ENCODE data around the gene CD68. TPM values are rescaled to one million over a fixed set of nuclear protein-coding genes. Genes with fewer than 3 reads are reported as not detected.

The CD68 gene
- total RNA-seq, 2 experiments from 2014 or later, result 3.8 to 4.4 TPM

DNA sequence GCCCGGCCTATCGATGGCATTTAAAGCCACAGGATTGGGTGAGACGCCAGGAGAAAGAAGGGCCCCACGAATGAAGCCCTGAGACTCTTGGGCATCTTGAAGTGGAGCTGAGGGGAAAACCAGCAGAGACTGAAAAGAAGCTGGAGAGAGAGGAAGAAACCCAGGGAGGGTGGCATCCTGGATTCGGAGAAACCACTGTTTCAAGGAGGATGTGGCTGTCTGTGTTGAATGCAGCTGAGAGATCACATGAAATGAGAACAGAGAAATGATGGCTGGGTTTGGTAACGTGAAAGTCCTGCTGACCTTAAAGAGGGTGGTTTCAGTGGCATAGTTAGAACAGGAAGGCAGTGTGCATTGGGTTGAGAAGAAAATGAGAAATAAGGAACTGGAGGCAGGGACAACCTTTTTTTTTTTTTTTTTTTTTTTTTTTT is 26.8 kb upstream of the CD68 start:
- Mint-ChIP-seq H3K9me3 (no peaks in the 10 kb centered on the region), H3K27me3 (no peaks in the 10 kb centered on the region), H3K4me1 (peaks cover 71% of the 10 kb centered on the region), H3K4me3 (peak overlapping the region; percentile 52), H3K36me3 (ENCODE audit: low read depth) (peaks cover 53% of the 10 kb centered on the region), H3K27ac (peak overlapping the region; percentile 89)
- peak; percentile 82 for DNase-seq
- CTCF ChIA-PET, result interaction anchor here (0.6 to 1.8 kb wide), 5 partner anchors 8 to 116 kb away, joined by 4 to 14 read pairs (median 4); partner anchors contain the start of gene MPDU1
- POLR2A ChIA-PET, result interaction anchor here (0.6 to 1.0 kb wide), 3 partner anchors 21 to 62 kb away, joined by 3 to 4 read pairs (median 4); no protein-coding TSS in a partner anchor

DNA sequence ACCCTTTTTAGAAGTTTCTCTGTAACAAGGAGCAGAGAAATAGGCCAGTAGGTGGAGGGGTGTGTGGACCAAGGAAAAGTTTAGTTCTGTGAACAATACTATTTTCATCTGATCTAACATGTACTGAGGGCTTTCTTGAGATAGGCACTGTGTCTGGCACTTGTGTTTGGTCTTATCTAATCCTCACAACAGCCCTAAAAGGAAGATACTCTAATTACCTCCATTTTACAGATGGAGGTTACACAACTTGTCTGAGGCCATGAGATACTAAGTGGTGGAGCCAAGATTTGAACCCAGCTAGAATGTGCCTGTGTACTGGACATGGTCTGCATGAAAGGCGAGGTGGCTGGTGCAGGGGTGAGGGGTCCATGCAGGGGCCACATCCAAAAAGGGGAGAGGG is 26.1 kb upstream of the CD68 start:
- CTCF ChIA-PET, result interaction anchor here (0.8 to 1.7 kb wide), 2 partner anchors 31 to 117 kb away, joined by 3 to 4 read pairs; partner anchors contain the start of gene MPDU1
- Mint-ChIP-seq H3K4me1 (peaks cover 73% of the 10 kb centered on the region), H3K9me3 (no peaks in the 10 kb centered on the region), H3K27ac (peak overlapping the region; percentile 89), H3K27me3 (no peaks in the 10 kb centered on the region), H3K36me3 (ENCODE audit: low read depth) (peaks cover 52% of the 10 kb centered on the region), H3K4me3 (peak overlapping the region; percentile 52)
- DNase-seq, result no peak
- POLR2A ChIA-PET, result no interaction called here

DNA sequence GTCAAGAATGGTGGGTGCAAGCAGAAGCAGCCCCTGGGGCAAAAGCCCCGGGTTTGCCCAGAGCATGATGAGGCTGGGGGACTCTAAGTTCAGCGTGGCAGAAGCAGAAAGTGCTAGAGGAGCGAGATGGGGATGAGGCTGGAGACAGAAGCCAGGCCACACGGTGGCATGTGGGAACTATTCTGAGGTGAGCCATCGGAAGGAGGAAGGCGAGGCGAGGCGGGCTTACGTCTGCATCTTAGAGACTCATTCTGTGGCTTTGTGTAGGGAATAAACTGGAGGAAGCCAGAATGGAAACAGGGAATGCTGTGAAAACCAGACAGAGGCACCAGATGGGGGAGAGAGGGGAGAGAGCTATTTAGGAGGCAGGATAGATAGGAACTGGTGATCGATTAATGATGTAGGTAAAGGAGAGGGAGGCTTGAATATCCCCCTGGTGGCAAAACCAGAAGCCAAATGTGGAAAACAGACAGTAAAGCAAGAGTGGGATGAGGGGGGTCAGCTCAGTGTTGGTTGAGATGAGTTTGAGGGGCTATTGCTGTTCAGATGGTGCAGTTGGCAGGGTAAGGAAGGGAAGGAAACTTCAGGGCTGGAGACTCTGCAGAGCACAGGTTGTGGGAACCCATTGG is 24.0 kb upstream of the CD68 start:
- Mint-ChIP-seq H3K36me3 (ENCODE audit: low read depth) (peaks cover 46% of the 10 kb centered on the region), H3K9me3 (no peaks in the 10 kb centered on the region), H3K4me1 (peaks cover 80% of the 10 kb centered on the region), H3K27me3 (no peaks in the 10 kb centered on the region), H3K4me3 (no peak overlapping the region), H3K27ac (peak overlapping the region; percentile 66)
- POLR2A ChIA-PET, result no interaction called here
- DNase-seq, result no peak
- CTCF ChIA-PET, result interaction anchor here (0.6 to 0.7 kb wide), 2 partner anchors 9 to 39 kb away, joined by 3 read pairs; no protein-coding TSS in a partner anchor

GRCh38 chr17:7556627-7557026 is 22.8 kb upstream of the CD68 start:
- ChIA-PET POLR2A (no interaction called here), CTCF (interaction anchor here (0.5 to 1.2 kb wide), 4 partner anchors 33 to 96 kb away, joined by 3 to 6 read pairs (median 3); no protein-coding TSS in a partner anchor)
- Mint-ChIP-seq H3K4me1 (peaks cover 75% of the 10 kb centered on the region), H3K36me3 (ENCODE audit: low read depth) (peaks cover 40% of the 10 kb centered on the region), H3K9me3 (no peaks in the 10 kb centered on the region), H3K27ac (peak overlapping the region; percentile 7), H3K27me3 (no peaks in the 10 kb centered on the region), H3K4me3 (no peak overlapping the region)
- DNase-seq, result no peak

- Mint-ChIP-seq H3K36me3 (ENCODE audit: low read depth) (peaks cover 36% of the 10 kb centered on the region), H3K9me3 (no peaks in the 10 kb centered on the region), H3K27ac (no peak overlapping the region), H3K27me3 (no peaks in the 10 kb centered on the region), H3K4me1 (peaks cover 69% of the 10 kb centered on the region), H3K4me3 (no peak overlapping the region)
- CTCF ChIA-PET, result interaction anchor here (0.5 to 1.8 kb wide), 9 partner anchors 8 to 235 kb away, joined by 3 to 6 read pairs (median 3); partner anchors contain the start of gene TNFSF12
- POLR2A ChIA-PET, result no interaction called here
- no peak for DNase-seq
These were observed 22.2 kb upstream of the CD68 start for GRCh38 chr17:7557147-7557764.

- no peak overlapping the region for H3K4me3 Mint-ChIP-seq
- H3K9me3 Mint-ChIP-seq, result no peaks in the 10 kb centered on the region
- no peaks in the 10 kb centered on the region for H3K27me3 Mint-ChIP-seq
- POLR2A ChIA-PET, result interaction anchor here (0.6 kb wide), 2 partner anchors 42 to 689 kb away, joined by 3 to 11 read pairs; no protein-coding TSS in a partner anchor
- H3K4me1 Mint-ChIP-seq, result peaks cover 69% of the 10 kb centered on the region
- no peak for DNase-seq
- peak overlapping the region; percentile 82 for H3K27ac Mint-ChIP-seq
- H3K36me3 Mint-ChIP-seq (ENCODE audit: low read depth), result peaks cover 39% of the 10 kb centered on the region
- CTCF ChIA-PET, result interaction anchor here (0.9 to 1.8 kb wide), 11 partner anchors 9 to 236 kb away, joined by 3 to 6 read pairs (median 3); partner anchors contain the start of genes FXR2 and TNFSF12
These were observed 21.5 kb upstream of the CD68 start for GRCh38 chr17:7557775-7558543.

DNA sequence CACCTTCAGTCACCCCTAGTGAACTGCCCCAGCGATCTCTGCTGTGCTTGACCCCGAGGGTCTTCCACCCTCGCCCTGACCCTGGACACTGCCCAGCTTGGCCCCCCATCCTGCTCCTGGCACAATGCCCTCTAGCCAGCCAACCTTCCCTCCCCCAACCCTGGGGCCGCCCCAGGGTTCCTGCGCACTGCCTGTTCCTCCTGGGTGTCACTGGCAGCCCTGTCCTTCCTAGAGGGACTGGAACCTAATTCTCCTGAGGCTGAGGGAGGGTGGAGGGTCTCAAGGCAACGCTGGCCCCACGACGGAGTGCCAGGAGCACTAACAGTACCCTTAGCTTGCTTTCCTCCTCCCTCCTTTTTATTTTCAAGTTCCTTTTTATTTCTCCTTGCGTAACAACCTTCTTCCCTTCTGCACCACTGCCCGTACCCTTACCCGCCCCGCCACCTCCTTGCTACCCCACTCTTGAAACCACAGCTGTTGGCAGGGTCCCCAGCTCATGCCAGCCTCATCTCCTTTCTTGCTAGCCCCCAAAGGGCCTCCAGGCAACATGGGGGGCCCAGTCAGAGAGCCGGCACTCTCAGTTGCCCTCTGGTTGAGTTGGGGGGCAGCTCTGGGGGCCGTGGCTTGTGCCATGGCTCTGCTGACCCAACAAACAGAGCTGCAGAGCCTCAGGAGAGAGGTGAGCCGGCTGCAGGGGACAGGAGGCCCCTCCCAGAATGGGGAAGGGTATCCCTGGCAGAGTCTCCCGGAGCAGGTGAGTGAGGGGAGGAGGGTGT is 20.7 kb upstream of the CD68 start, which contains the start of gene TNFSF13:
Gene TNFSF13 (plus strand): TSS at position 207 of the 776 bp plus-strand sequence. CDS start 290 bp downstream, at position 497.
- CTCF ChIA-PET, result interaction anchor here (0.7 to 1.8 kb wide), 8 partner anchors 10 to 237 kb away, joined by 3 to 5 read pairs (median 3); partner anchors contain the start of genes FXR2 and TNFSF12
- DNase-seq, result no peak
- H3K27me3 Mint-ChIP-seq, result no peaks in the 10 kb centered on the region
- peaks cover 64% of the 10 kb centered on the region for H3K4me1 Mint-ChIP-seq
- POLR2A ChIA-PET, result interaction anchor here (0.6 kb wide), 2 partner anchors 43 to 688 kb away, joined by 3 to 11 read pairs; no protein-coding TSS in a partner anchor
- H3K27ac Mint-ChIP-seq, result peak within 1 kb of the TSS; percentile 82
- no peaks in the 10 kb centered on the region for H3K9me3 Mint-ChIP-seq
- H3K4me3 Mint-ChIP-seq, result no peak within 1 kb of the TSS
- H3K36me3 Mint-ChIP-seq (ENCODE audit: low read depth), result peaks cover 36% of the 10 kb centered on the region

DNA sequence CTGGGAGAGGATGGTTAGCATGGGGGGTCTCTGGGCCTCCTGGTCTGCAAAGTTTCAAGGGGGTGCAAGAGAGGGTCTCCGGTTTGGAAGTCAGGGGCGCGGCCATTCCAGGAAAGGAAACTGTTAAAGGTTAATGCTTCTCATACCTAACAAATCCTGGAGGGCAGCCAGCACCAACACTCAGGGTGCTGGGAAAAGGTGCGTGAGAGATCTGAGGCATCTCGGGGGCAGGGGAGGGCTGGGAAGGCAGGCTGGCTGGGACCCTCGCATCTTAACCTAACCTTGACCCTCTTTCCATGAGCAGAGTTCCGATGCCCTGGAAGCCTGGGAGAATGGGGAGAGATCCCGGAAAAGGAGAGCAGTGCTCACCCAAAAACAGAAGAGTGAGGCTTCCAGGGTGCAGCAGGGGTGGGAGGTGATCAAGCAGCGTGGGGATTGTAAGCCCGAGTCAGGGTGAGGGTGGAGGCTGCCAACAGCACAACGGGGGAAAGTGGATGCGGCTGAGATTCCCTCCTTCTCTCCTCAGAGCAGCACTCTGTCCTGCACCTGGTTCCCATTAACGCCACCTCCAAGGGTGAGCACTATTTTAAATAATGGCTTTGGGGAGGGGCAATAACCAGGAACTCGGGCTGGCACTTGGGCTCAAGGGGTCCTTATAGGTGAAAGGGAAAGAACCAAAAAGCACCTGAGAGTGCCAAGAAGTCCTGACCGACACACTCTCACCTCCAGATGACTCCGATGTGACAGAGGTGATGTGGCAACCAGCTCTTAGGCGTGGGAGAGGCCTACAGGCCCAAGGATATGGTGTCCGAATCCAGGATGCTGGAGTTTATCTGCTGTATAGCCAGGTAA is 19.9 kb upstream of the CD68 start:
- peak overlapping the region; percentile 82 for H3K27ac Mint-ChIP-seq
- peaks cover 40% of the 10 kb centered on the region for H3K36me3 Mint-ChIP-seq (ENCODE audit: low read depth)
- peaks cover 68% of the 10 kb centered on the region for H3K4me1 Mint-ChIP-seq
- DNase-seq, result no peak
- CTCF ChIA-PET, result interaction anchor here (0.6 to 3.3 kb wide), 38 partner anchors 7 to 224 kb away, joined by 3 to 38 read pairs (median 6); partner anchors contain the start of genes ACAP1, CD68, CHRNB1 and FGF11
- H3K27me3 Mint-ChIP-seq, result no peaks in the 10 kb centered on the region
- H3K9me3 Mint-ChIP-seq, result no peaks in the 10 kb centered on the region
- no peak overlapping the region for H3K4me3 Mint-ChIP-seq
- POLR2A ChIA-PET, result interaction anchor here (1.5 kb wide), 1 partner anchor 128 kb away, joined by 4 read pairs; the partner anchor contains the start of gene WRAP53

DNA sequence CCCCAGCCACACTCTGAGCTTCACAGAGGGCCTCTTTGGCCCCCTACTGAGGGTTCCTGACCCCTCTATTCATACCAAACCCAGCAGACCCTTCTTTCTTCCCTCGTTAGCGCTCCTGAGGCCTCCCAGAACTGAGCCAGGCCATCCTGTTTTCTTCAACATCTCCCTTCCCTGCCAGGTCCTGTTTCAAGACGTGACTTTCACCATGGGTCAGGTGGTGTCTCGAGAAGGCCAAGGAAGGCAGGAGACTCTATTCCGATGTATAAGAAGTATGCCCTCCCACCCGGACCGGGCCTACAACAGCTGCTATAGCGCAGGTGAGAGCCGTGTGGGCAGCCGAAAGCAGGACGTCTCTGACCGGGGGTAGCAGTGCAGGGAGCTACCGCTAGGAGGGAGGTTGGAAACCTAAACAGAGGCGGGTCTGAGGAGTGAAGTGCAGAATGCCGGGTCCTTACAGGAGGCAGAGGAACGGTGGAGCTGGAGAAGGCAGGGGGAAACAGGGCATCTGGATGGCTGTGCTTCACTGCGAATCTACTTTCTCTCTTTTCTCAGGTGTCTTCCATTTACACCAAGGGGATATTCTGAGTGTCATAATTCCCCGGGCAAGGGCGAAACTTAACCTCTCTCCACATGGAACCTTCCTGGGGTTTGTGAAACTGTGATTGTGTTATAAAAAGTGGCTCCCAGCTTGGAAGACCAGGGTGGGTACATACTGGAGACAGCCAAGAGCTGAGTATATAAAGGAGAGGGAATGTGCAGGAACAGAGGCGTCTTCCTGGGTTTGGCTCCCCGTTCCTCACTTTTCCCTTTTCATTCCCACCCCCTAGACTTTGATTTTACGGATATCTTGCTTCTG is 19.0 kb upstream of the CD68 start:
- ChIA-PET CTCF (interaction anchor here (0.6 to 3.3 kb wide), 53 partner anchors 8 to 249 kb away, joined by 3 to 38 read pairs (median 6); partner anchors contain the start of genes ACAP1, CD68, CHRNB1 and FGF11), POLR2A (interaction anchor here (0.6 to 1.5 kb wide), 2 partner anchors 10 to 127 kb away, joined by 3 to 4 read pairs; partner anchors contain the start of gene WRAP53)
- peaks cover 64% of the 10 kb centered on the region for H3K4me1 Mint-ChIP-seq
- H3K4me3 Mint-ChIP-seq, result peak overlapping the region; percentile 81
- peak overlapping the region; percentile 93 for H3K27ac Mint-ChIP-seq
- peaks cover 35% of the 10 kb centered on the region for H3K36me3 Mint-ChIP-seq (ENCODE audit: low read depth)
- no peaks in the 10 kb centered on the region for H3K9me3 Mint-ChIP-seq
- peak; percentile 65 for DNase-seq
- H3K27me3 Mint-ChIP-seq, result no peaks in the 10 kb centered on the region

DNA sequence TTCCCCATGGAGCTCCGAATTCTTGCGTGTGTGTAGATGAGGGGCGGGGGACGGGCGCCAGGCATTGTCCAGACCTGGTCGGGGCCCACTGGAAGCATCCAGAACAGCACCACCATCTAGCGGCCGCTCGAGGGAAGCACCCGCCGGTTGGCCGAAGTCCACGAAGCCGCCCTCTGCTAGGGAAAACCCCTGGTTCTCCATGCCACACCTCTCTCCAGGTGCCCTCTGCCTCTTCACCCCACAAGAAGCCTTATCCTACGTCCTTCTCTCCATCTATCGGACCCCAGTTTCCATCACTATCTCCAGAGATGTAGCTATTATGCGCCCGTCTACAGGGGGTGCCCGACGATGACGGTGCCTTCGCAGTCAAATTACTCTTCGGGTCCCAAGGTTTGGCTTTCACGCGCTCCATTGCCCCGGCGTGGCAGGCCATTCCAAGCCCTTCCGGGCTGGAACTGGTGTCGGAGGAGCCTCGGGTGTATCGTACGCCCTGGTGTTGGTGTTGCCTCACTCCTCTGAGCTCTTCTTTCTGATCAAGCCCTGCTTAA is 18.3 kb upstream of the CD68 start:
- Mint-ChIP-seq H3K27me3 (no peaks in the 10 kb centered on the region), H3K4me1 (peaks cover 60% of the 10 kb centered on the region), H3K9me3 (no peaks in the 10 kb centered on the region), H3K4me3 (peak overlapping the region; percentile 81), H3K27ac (peak overlapping the region; percentile 93), H3K36me3 (ENCODE audit: low read depth) (peaks cover 35% of the 10 kb centered on the region)
- POLR2A ChIA-PET, result interaction anchor here (0.6 to 1.5 kb wide), 2 partner anchors 9 to 127 kb away, joined by 3 to 4 read pairs; partner anchors contain the start of gene WRAP53
- CTCF ChIA-PET, result interaction anchor here (0.5 to 3.3 kb wide), 52 partner anchors 8 to 250 kb away, joined by 3 to 38 read pairs (median 6); partner anchors contain the start of genes ACAP1, CD68, CHRNB1 and FGF11
- peak; percentile 83 for DNase-seq
